ENCODE results near the gene ACAP3. TPM values are rescaled to one million over a fixed set of nuclear protein-coding genes. Genes with fewer than 3 reads are reported as not detected.

ACAP3 gene
- total RNA-seq, 2 experiments from 2014 or later, result 64.4 to 72.3 TPM

GRCh38 chr1:1331068-1331965 is 23.6 kb upstream of the ACAP3 start, which contains the start of gene TAS1R3:
TAS1R3 (plus strand) TSS chr1:1331280; CDS start chr1:1331346, 66 bp downstream.
- no peak within 1 kb of the TSS for H3K27ac Mint-ChIP-seq
- no peaks in the 10 kb centered on the region for H3K27me3 Mint-ChIP-seq
- H3K9me3 Mint-ChIP-seq, result no peaks in the 10 kb centered on the region
- POLR2A ChIA-PET, result no interaction called here
- H3K36me3 Mint-ChIP-seq (ENCODE audit: low read depth), result no peaks in the 10 kb centered on the region
- peaks cover 6% of the 10 kb centered on the region for H3K4me1 Mint-ChIP-seq
- H3K4me3 Mint-ChIP-seq, result no peak within 1 kb of the TSS
- CTCF ChIA-PET, result no interaction called here
- DNase-seq, result no peak

GRCh38 chr1:1330366-1331067 is 22.8 kb upstream of the ACAP3 start:
- Mint-ChIP-seq H3K4me3 (no peak overlapping the region), H3K27ac (no peak overlapping the region), H3K27me3 (no peaks in the 10 kb centered on the region), H3K9me3 (no peaks in the 10 kb centered on the region), H3K36me3 (ENCODE audit: low read depth) (no peaks in the 10 kb centered on the region), H3K4me1 (peaks cover 14% of the 10 kb centered on the region)
- POLR2A ChIA-PET, result interaction anchor here (0.5 kb wide), 1 partner anchor 52 kb away, joined by 5 read pairs; no protein-coding TSS in a partner anchor
- CTCF ChIA-PET, result no interaction called here
- DNase-seq, result no peak

GRCh38 chr1:1329304-1330210 is 21.8 kb upstream of the ACAP3 start:
- H3K9me3 Mint-ChIP-seq, result no peaks in the 10 kb centered on the region
- DNase-seq, result no peak
- H3K27me3 Mint-ChIP-seq, result no peaks in the 10 kb centered on the region
- H3K27ac Mint-ChIP-seq, result no peak overlapping the region
- POLR2A ChIA-PET, result no interaction called here
- H3K4me1 Mint-ChIP-seq, result peaks cover 14% of the 10 kb centered on the region
- H3K4me3 Mint-ChIP-seq, result no peak overlapping the region
- no peaks in the 10 kb centered on the region for H3K36me3 Mint-ChIP-seq (ENCODE audit: low read depth)
- CTCF ChIA-PET, result no interaction called here

DNA sequence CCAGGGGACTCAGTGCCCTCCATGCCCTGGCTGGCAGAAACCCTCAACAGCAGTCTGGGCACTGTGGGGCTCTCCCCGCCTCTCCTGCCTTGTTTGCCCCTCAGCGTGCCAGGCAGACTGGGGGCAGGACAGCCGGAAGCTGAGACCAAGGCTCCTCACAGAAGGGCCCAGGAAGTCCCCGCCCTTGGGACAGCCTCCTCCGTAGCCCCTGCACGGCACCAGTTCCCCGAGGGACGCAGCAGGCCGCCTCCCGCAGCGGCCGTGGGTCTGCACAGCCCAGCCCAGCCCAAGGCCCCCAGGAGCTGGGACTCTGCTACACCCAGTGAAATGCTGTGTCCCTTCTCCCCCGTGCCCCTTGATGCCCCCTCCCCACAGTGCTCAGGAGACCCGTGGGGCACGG is 20.5 kb upstream of the ACAP3 start:
- Mint-ChIP-seq H3K9me3 (no peaks in the 10 kb centered on the region), H3K36me3 (ENCODE audit: low read depth) (peaks cover 4% of the 10 kb centered on the region), H3K4me3 (no peak overlapping the region), H3K27me3 (no peaks in the 10 kb centered on the region), H3K27ac (no peak overlapping the region), H3K4me1 (peaks cover 20% of the 10 kb centered on the region)
- CTCF ChIA-PET, result no interaction called here
- POLR2A ChIA-PET, result no interaction called here
- DNase-seq, result no peak

- no peak overlapping the region for H3K27ac Mint-ChIP-seq
- H3K27me3 Mint-ChIP-seq, result no peaks in the 10 kb centered on the region
- peaks cover 25% of the 10 kb centered on the region for H3K4me1 Mint-ChIP-seq
- no peak overlapping the region for H3K4me3 Mint-ChIP-seq
- ChIA-PET CTCF (no interaction called here), POLR2A (interaction anchor here (0.6 to 2.7 kb wide), 2 partner anchors 18 to 71 kb away, joined by 3 to 6 read pairs; no protein-coding TSS in a partner anchor)
- H3K36me3 Mint-ChIP-seq (ENCODE audit: low read depth), result peaks cover 5% of the 10 kb centered on the region
- H3K9me3 Mint-ChIP-seq, result no peaks in the 10 kb centered on the region
- DNase-seq, result no peak
Measured at GRCh38 chr1:1327291-1327690, 19.6 kb upstream of the ACAP3 start.

GRCh38 chr1:1326075-1326605 is 18.4 kb upstream of the ACAP3 start:
- ChIA-PET CTCF (no interaction called here), POLR2A (interaction anchor here (0.7 to 2.7 kb wide), 10 partner anchors 8 to 75 kb away, joined by 3 to 11 read pairs (median 3); partner anchors contain the start of genes AURKAIP1 and CCNL2)
- Mint-ChIP-seq H3K4me1 (peaks cover 33% of the 10 kb centered on the region), H3K27ac (peak overlapping the region; percentile 74), H3K27me3 (no peaks in the 10 kb centered on the region), H3K9me3 (no peaks in the 10 kb centered on the region), H3K4me3 (peak overlapping the region; percentile 89), H3K36me3 (ENCODE audit: low read depth) (peaks cover 8% of the 10 kb centered on the region)
- DNase-seq, result no peak

DNA sequence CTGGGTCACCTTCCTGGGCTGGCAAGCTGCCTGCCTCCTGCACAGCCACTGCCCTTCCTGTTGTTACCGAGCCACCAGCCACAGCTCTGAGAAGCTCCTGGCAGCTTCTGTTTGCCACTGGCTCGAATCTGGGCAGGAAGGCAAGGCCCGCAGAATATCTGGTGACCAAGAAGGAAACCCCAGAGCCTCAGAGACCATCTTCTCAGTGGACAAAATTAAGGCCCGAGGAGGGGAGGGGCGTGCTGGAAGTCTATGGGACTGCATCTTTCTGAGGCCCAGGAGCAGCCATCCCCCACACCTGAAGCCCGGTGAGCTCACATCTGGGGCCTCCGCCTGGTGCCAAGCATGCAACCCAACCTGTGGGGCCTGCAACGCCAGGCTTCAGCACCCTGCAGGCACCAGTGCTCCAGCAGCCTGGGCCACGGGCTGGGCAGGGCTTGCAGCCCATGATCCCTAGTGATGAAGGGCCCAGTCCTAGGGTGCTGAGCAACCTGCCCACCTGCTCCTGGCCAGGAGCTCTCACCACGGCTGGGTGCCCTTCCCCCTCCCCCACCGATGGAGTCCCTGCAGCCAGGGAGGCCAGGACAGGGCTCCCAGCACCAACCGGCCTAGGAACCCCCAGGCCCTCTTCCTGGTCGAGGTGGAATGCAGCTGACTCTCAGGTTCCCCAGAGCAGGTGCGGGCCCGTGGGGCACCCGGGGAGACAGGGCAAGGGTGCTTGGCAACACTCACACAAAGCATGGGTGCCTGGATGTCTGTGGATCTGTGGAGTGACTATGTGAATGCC is 17.8 kb upstream of the ACAP3 start:
- H3K27me3 Mint-ChIP-seq, result no peaks in the 10 kb centered on the region
- ChIA-PET POLR2A (interaction anchor here (0.8 to 2.7 kb wide), 11 partner anchors 9 to 168 kb away, joined by 3 to 11 read pairs (median 3); partner anchors contain the start of genes AURKAIP1 and CCNL2), CTCF (interaction anchor here (0.8 to 1.1 kb wide), 2 partner anchors 47 to 203 kb away, joined by 3 to 4 read pairs; no protein-coding TSS in a partner anchor)

GRCh38 chr1:1324524-1325287 is 17.0 kb upstream of the ACAP3 start, which contains the start of the genes CPTP and INTS11:
CPTP (plus strand) TSS chr1:1324802; CDS start chr1:1326911, 2,109 bp downstream.
INTS11 (minus strand) TSS chr1:1324660; CDS start chr1:1324608, 52 bp downstream.
- H3K4me3 Mint-ChIP-seq, result peak within 1 kb of the TSS; percentile 89
- no peaks in the 10 kb centered on the region for H3K9me3 Mint-ChIP-seq
- ChIA-PET CTCF (interaction anchor here (0.8 to 1.1 kb wide), 2 partner anchors 47 to 203 kb away, joined by 3 to 4 read pairs; no protein-coding TSS in a partner anchor), POLR2A (interaction anchor here (0.8 to 2.7 kb wide), 9 partner anchors 10 to 167 kb away, joined by 3 to 11 read pairs (median 4); partner anchors contain the start of genes AURKAIP1 and CCNL2)
- peaks cover 11% of the 10 kb centered on the region for H3K36me3 Mint-ChIP-seq (ENCODE audit: low read depth)
- H3K4me1 Mint-ChIP-seq, result peaks cover 38% of the 10 kb centered on the region
- DNase-seq, result peak; percentile 97
- peak within 1 kb of the TSS; percentile 86 for H3K27ac Mint-ChIP-seq
- no peaks in the 10 kb centered on the region for H3K27me3 Mint-ChIP-seq

More for the DNA sequence above, 17.8 kb upstream of the ACAP3 start:
- Mint-ChIP-seq H3K4me1 (peaks cover 33% of the 10 kb centered on the region), H3K4me3 (peak overlapping the region; percentile 89), H3K9me3 (no peaks in the 10 kb centered on the region), H3K36me3 (ENCODE audit: low read depth) (peaks cover 8% of the 10 kb centered on the region), H3K27ac (peak overlapping the region; percentile 74)
- no peak for DNase-seq

GRCh38 chr1:1324084-1324523 is 16.4 kb upstream of the ACAP3 start:
- peak overlapping the region; percentile 89 for H3K4me3 Mint-ChIP-seq
- CTCF ChIA-PET, result no interaction called here
- no peaks in the 10 kb centered on the region for H3K9me3 Mint-ChIP-seq
- no peaks in the 10 kb centered on the region for H3K27me3 Mint-ChIP-seq
- no peak overlapping the region for H3K27ac Mint-ChIP-seq
- DNase-seq, result no peak
- POLR2A ChIA-PET, result interaction anchor here (1.6 kb wide), 1 partner anchor 11 kb away, joined by 6 read pairs; no protein-coding TSS in a partner anchor
- peaks cover 16% of the 10 kb centered on the region for H3K36me3 Mint-ChIP-seq (ENCODE audit: low read depth)
- peaks cover 40% of the 10 kb centered on the region for H3K4me1 Mint-ChIP-seq

DNA sequence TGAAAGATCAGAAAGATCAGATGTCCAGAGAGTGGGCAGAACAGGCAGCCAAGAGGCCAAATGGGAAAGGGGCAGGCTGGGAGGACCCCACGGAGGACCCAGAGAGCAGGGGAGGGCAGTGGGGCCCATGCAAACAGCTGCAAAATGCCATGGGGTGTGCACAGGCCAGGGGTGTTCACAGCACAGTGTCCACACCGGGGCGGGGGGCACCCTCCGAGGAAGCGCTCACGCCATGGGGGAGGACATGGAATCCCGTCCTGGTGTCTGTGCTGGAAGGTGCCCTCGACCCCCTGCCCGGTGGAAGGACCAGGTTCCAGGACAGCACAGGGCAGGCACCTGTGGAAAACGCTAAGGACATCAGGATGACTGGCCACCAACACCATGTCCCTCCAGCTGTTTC is 15.2 kb upstream of the ACAP3 start:
- CTCF ChIA-PET, result no interaction called here
- Mint-ChIP-seq H3K4me1 (peaks cover 40% of the 10 kb centered on the region), H3K27ac (peak overlapping the region; percentile 72), H3K36me3 (ENCODE audit: low read depth) (peaks cover 18% of the 10 kb centered on the region), H3K27me3 (no peaks in the 10 kb centered on the region), H3K4me3 (peak overlapping the region; percentile 87), H3K9me3 (no peaks in the 10 kb centered on the region)
- DNase-seq, result no peak
- POLR2A ChIA-PET, result interaction anchor here (1.6 kb wide), 1 partner anchor 10 kb away, joined by 6 read pairs; no protein-coding TSS in a partner anchor

DNA sequence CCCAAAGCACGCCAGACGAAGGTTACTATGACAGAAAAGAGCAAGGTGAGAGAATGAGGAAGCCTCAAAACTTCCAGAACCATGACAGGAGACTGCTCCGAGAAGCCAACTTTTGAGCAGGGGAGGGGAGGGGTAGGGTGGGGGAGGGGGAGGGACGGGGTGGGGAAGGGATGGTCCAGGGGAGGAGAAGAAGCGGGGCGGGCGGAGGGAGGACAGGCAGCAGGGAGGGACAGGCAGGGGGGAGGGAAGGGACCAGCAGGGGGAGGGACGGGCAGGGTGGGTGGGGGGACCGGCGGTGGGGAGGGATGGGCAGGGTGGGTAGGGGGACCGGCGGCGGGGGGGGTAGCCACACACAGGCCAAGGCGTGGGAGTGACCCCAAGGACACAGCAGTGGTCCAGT is 14.7 kb upstream of the ACAP3 start:
- Mint-ChIP-seq H3K9me3 (no peaks in the 10 kb centered on the region), H3K4me1 (peaks cover 39% of the 10 kb centered on the region), H3K27ac (peak overlapping the region; percentile 72), H3K4me3 (peak overlapping the region; percentile 87), H3K36me3 (ENCODE audit: low read depth) (peaks cover 21% of the 10 kb centered on the region), H3K27me3 (no peaks in the 10 kb centered on the region)
- DNase-seq, result no peak
- ChIA-PET CTCF (no interaction called here), POLR2A (interaction anchor here (1.6 kb wide), 1 partner anchor 9 kb away, joined by 6 read pairs; no protein-coding TSS in a partner anchor)

Data from activated CD4-positive, alpha-beta memory T cell treated with anti-CD3 and anti-CD28 coated beads, Interleukin-2, amount 10 ng/mL, durations not matched to agents 7 days and 5 days (primary cell).